Measurements from ENCODE around the gene C17orf58.
A peak's percentile ranks its signal among the peaks of the same experiment; 100 is the strongest.
"Not testable (repeated sequence)": the region's sequence is repeated elsewhere in the genome, so short reads cannot be mapped to it uniquely, and the experiment has no call there.

C17orf58 gene

DNA sequence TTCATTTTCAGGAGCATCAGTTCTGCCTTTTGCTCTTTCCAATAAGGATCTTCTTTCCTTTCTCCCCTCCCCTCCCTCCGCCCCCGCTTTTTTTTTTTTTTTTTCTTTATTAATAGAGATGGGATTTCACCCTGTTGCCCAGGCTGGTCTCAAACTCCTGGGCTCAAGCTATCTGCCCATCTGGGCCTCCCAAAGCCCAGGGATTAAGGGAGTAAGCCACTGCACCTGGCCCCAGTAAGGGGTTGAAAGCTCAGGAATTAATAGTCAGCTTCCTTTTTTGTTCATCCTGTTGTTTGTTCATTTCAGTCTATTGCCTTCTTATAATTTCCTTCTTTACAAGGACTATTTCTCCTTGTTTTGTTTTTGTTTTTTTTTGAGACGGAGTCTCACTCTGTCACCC lies 7.9 kb upstream of the C17orf58 start:
- DNase-seq (ENCODE audit: low spot score), result no peak

DNA sequence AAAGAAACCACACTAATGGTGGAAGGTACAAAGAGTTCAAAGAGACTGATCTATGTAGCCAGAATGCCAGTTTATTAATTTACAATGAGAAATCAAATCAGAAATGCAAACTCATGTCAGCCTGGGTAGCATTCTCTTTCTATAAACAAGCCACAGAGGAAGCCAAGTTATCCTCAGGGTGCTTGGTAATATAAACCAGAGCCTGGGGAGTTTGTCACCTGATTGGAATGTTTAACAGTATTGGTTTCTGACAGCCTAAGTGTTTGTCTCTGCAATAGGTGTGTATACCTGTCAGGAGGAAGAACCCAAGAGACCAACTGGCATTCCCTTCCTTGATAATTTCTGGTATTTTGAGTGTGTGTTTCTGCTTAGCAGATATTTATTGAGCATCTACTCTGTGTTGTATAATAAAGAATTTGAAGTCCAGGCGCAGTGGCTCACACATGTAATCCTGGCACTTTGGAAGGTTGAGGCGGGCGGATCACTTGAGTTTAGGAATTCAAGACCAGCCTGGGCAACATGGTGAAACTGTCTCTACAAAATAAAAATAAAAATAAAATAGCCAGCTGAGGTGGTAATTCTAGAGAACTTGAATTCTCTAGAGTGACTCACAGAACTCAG lies 3.1 kb upstream of the C17orf58 start:
- DNase-seq (ENCODE audit: low spot score), result peak; percentile 62

DNA sequence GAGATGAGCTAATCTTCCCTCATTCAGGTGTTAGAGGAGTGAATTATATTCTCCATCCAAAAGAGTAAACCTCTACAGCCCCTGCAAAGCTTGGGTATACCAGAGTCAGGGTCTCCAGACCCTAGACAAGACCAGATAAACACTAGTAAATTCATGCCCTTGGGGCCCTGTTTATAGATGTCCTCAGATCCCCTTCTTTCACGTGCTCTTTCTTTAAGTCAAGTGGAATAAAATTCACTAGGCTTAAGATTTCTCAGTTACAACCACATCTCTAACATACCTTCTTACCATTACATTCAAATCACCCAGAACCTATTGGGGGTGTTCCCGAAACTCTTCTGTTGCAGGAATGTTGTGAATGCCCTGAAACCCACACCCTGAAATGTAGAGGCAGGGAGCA lies 2.2 kb upstream of the C17orf58 start:
- DNase-seq (ENCODE audit: low spot score), result no peak

DNA sequence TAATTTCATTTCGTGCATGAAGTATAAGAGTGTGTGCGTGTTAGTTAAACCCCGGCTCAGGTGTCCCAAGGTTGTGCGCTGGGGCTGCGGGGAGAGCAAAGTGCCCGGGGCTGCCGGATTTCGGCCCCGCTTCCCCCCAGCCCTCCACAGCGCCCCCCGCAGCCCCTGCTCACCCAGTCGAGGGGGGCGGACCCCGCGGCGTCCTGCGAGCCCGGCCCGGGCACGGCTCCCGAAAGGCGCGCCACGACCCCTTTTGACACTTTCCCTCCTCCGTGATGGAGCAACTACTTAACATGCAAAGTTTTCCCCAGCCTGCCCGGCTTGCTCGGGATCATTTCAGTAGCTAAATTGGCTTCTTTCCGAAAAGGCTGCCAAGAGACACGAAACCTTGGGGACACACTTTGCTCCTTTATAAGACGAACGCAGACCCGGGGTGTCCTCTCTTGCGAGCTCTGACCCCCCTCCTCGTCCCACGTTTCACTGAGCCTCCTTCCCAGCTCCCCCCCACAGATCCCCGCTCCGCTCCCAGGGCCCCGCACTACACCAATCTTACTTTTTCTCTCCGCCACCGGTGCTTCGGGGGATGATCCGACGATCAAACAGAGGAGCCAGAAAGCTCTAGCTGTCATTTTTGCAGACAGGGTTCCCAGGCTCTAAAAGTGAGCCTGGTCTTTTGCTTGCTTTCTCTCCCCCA lies 552 bp downstream of the C17orf58 start:
- DNase-seq (ENCODE audit: low spot score), result peak; percentile 16

DNA sequence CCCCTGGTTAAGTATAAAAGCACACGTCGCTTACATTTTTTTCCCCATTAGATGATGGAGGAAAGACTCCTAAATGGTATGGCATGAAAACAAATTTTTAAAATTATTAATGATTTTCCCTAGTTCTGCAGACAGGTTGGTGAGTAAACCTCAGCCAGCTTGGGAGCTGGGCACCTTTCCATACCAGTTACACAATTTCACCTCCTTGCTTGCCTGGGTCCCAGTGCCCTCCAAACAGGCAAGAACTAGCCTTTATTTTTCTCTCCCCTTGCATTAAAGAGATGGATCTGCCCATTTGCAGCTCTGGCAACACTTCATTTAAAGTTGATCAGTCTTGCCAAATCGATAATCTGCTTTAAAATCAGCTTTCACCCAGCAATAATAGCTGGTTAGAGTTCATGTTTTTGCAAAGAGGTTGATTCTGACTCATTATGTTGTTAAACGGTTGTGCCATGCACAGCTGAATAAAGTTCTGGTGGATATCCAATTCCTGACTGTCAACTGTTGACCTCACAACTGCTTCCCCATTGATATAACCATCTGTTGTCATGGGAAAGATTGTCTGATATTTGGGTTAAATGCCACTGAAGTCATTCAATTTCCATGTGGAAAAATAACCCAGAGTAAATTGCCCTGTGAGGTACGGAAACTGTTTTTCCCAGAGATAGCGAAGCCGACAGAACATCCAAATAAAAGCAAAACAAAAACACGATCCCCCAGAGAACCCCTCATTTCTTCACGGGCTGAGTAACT lies 1.3 kb downstream of the C17orf58 start:
- peak; percentile 44 for DNase-seq (ENCODE audit: low spot score)

DNA sequence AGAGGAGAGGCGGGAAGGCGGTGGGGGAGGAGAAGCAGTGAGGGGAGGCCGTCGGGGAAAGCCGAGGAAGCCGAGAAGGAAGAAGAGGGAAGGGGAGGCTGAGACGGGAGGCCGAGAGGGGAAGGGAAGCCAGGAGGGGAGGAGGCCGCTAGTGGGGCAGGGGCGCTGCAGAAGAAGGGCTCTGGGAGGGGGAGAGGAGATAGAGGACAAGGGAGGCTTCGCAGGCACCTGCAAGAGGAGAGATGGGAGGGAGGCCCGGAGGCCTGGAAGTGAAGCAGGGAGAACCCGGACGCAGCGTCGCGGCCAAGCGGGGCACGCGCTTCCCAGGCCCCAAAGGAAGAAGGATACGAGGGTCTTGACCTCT lies 2.3 kb downstream of the C17orf58 start:
- DNase-seq (ENCODE audit: low spot score), result peak; percentile 44

DNA sequence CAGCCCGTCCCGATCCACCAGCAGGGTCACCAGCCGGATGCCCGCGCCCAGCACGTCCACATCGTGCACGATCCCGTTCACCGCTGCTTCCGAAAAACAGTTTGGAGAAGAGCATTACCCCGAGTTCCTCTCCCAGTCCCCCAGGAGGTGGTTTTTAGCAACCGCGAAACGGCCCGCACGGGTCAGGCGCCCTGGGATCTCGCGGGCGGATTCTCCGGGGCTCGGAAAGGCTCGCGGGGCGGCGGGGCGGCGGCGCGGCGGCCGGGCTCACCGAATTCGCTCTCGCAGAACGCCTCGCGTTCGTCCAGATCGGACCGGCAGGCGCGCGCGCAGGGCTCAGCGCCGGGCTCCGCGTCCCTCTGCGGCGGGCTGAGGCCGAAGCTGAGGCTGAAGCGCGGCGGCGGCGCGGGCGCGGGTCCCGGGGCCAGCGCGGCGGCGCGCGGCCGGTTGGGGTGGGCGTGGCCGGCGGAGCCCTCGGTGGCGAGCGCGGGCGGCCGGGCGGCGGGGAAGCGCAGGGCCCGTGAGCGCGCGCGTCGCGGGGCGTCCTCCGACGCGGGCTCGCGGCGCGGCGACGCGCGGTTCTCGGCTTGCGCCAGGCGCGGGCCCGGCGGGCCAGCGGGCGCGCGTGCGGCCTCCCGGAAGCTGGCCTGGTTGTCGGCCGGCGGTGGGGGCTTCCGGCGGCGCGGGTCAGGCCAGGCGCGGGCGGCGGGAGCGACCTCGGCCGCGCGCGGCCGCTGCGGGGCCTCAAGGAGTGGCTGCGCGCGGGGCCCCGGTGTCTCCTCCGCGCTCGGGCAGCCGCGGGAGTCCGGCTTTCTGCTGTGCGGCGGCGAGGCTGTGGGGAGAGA lies 2.9 kb downstream of the C17orf58 start:
- DNase-seq (ENCODE audit: low spot score), result peak; percentile 74

DNA sequence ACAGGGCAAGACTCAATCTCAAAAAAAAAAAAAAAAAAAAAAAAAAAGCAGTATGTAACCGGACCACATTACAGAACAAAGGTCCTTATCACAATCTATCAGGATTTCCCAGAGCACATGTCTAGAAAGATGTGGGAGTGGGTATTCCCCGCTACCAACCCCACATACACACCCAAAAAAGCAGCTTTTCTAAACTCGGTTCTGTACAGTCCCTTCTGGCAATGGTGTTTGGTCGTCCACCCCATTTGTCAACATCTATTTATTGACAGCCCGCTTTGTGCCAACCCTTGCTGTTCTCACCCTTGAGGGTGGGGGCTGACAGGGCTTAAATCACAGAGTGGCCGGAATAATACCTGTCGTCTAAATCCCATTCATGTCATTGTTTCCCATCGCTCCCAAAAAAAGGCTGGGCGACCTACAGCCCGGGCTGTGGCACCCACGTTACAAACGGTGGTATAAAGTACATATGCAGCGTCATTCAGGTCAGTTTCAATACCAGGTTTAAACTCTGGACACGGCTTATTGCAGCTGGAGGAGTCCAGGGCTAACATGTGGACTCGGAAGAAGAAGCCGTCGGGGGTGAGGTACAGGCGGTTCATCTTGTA lies 3.6 kb downstream of the C17orf58 start:
- DNase-seq (ENCODE audit: low spot score), result no peak

DNA sequence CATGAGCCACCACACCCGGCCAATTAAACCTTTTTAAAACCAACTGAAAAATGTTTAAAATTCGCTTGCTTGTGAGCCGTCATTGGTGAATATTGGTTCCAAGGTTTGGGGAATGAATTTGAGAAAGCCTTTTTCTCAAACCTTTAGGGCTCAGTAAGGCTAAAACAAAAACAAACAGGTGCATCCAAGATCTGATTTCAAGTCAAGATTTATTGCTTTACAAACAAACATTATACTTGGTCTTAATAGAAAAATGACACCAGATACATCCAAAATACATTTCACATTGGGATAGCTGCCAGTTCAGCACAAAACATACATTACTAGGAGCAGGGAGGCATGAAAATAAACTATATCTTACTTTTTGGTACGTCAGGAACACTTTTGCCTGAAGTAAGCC lies 5.4 kb downstream of the C17orf58 start:
- no peak for DNase-seq (ENCODE audit: low spot score)

DNA sequence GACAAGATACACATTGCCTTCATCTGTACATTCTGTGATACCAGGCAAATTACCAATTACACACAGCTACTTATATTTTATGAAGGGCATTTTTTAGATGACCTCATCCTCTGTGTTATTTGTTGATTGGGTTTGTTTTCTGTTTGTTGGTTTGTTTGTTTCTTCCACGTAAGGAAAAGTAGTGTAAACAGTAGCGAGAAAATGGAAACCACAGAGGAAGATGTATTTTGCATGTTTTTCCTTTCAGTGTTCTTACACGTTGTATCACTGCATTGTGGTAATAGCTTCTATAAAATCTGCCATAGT lies 12.9 kb downstream of the C17orf58 start:
- no peak for DNase-seq (ENCODE audit: low spot score)

DNA sequence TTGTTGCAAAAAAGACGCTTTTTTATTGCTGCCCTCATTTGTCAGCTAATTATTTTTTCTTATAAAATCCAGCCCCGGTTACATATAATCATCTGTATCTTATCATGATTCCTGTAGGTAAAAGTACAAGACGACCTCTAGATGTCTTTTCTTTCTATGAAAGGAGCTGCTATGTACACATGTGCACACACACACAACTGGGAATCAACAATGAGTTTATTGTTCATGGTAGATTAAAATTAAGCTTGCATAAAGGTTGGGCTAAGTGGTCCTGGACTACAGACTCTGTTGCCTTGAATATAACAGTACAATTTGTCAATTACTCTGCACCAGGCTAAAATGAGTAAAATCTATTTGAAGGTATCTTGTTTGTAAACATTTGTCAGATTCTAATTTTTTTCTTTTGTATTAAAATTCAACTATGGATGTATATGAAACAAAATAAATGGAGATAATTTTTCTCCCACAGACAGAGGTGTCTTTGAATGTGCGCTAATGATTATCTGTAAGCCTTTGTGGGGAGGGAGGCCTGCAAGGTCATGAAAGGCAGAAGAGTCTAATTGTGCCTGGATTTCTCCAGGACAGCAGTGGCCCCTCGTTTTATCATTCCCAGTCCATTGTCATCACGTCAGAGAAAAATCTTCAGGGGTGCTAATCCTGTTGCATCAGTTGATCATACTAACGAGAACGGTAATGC lies 13.4 kb downstream of the C17orf58 start:
- no peak for DNase-seq (ENCODE audit: low spot score)

DNA sequence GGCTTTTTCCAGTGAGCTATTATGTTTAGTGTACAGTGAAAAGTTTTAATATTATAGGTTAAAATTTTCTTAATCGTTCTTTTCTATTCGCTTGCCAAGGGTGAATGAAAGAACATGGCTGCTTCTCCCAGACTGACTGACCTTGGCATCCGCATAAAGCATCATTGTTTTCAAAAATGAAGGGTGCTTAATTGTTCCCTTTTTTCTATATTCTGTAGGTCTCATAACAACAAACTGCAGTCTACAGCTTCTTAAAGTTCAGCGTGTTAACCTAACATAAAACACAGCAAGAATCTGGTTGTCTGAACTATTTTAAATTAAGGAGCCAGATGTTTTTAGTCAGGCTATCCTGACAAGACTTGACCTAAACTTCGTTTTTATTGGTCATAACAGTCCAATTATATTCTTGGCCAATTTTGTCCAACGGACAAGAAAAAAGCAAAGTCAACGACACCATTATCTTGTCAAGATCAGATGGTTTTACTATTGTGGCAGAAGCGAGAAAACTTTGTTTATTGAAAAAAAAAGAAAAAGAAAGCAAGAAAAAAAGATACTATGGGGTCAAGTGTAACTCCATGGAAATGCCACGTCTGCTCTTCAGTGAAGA lies 14.1 kb downstream of the C17orf58 start:
- DNase-seq (ENCODE audit: low spot score), result no peak

DNA sequence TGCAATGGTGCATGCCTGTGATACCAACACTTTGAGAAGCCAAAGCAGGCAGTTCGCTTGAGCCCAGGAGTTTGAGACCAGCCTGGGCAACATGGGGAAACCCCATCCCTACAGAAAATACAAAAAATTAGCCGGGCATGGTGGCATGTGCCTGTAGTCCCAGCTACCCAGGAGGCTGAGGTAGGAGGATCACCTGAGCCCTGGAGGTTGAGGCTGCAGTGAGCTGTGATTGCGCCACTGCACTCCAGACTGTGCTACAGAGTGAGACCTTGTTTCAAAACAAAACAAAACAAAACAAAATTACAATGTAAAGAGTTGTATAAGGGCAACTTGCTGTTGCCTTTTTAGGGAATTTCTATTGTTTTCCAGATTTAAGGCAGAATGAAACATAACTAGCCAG lies 15.4 kb downstream of the C17orf58 start:
- not testable (repeated sequence) for DNase-seq (ENCODE audit: low spot score)

DNA sequence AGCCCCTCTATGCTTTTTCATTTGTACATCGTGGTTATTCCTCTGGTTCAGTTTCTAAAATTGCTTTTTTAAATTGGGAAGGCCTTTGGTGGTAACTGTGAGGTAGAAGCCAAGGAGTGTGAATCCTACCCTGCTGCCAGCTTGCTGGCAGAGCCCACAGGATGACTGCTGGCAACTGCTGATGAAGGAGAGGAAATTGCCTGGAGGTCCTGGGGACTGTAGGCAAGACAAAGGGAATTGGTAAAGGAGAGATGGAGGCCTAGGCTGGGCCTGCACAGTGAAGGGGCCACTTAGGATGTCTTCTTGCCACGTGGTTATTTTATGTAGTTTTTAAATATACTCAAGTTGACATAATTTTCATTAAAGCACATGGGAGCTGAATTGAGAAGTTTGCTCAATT lies 15.8 kb downstream of the C17orf58 start:
- no peak for DNase-seq (ENCODE audit: low spot score)

DNA sequence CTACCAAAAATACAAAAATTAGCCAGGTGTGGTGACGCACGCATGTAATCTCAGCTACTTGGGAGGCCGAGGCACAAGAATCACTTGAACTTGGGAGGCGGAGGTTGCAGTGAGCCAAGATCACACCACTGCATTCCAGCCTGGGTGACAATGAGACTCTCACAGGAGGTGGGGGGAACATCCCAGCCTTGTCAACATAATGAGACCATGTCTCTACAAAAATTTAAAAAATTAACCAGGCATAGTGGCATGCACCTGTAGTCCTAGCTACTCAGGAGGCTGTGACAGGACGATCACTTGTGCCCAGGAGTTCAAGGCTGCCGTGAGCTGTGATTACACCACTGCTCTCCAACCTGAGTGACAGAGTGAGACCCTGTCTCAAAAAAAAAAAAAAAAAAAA lies 20.0 kb downstream of the C17orf58 start:
- not testable (repeated sequence) for DNase-seq (ENCODE audit: low spot score)

DNA sequence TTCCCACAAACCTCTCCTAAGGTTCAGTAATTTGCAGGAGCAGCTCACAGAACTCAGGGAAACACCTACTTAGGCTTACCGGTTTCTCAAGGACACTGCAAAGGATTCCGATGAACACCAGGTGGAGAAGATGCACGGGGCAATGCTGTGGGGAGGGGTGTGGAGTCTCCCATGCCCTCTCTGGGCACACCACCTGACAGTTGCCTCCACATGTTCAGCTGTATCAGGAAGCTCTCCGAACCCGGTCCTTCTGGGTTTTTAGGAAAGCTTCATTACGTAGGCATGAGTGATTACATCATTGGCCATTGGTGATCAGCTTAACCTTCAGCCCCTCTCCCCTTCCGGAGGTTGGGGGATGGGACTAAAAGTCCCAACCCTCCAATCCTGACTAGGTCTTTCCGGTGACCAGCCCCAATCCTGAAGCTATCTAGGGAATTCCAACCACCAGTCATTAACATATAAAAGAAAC lies 21.6 kb downstream of the C17orf58 start:
- no peak for DNase-seq (ENCODE audit: low spot score)

DNA sequence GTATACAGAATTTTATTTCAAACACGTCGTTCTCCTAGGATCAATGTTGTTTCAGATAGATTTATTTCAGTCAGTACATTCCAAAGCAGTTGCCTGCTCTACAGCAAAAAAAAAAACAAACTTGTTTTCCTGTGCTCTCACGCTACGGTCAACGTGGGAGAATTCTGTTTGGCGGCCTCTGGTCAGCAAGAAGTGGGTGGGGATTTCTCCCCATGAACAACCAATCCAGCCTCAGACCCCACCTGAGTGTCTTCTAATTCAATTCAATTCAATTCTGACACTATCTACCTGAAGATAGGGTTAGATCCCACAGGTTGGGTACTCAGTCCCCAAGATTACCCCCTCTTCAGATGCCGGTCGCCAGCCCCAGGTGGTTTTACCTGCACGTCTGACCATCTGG lies 22.1 kb downstream of the C17orf58 start:
- DNase-seq (ENCODE audit: low spot score), result no peak

DNA sequence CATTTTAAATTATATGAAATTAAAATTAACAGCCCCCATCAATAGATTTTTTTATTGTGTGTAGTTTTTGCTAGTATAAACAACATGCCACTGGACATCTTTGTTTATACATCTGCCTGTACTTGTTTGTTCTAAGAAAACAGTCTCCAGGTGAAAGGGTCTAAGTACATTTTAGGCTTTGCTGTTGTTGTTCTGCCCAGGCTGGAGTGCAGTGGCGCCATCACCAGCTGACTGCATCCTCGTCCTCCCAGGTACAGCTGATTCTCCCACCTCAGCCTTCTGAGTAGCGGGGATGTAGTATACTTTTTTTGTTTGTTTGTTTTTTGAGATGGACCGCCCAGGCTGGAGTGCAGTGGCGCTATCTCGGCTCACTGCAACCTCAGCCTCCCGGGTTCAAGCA lies 25.5 kb downstream of the C17orf58 start:
- DNase-seq (ENCODE audit: low spot score), result no peak

DNA sequence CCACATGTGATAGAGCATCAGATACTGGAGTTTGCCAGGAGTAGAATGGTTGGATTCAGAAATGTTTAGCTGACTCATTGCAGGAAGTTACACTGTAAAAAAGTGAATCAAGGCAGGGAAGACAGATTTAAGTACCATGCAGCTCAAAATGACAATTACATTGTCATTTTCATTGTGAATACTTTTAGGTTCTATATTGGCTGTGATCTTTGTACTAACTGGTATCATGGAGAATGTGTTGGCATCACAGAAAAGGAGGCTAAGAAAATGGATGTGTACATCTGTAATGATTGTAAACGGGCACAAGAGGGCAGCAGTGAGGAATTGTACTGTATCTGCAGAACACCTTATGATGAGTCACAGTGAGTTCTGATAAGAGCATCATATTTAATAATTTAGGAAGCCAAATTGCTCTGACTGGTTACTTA lies 33.1 kb downstream of the C17orf58 start:
- DNase-seq (ENCODE audit: low spot score), result peak; percentile 58

DNA sequence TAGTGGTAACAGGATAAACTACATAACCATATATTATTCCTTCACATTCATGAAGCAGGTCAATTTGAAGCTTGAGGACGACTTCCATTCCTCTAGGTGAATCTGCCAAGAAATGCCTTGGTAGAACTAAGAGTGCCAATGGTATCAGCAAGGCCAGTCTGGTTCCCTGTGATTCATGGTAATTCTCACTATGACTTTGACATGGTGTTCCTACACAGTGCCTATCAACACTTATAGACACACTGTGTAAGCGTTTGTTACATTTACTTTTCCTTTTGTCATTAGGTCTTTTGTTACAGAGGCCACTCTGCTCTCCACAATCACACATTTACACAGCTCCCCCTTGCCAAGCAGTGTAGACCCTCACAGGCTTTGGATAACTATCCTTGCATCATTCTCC lies 34.1 kb downstream of the C17orf58 start:
- DNase-seq (ENCODE audit: low spot score), result not testable (repeated sequence)

DNA sequence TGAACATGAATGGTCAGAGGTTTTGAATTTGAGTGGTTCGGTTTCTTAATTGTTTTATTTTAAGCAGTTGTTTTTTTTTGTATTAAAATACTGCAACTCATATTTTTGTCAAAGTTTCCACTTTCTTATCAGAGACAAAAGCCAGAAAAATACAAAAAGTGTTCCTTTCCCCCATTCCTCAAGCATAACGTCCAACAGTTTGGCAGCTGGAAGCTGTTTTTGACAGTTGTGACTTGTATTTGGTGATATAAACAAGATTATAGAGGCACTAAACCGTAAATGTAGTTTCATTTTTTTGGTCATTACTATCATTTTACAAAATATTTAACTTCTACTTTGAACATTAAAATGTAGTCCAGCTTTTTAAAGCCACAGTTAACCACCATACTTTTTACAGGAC lies 36.0 kb downstream of the C17orf58 start:
- not testable (repeated sequence) for DNase-seq (ENCODE audit: low spot score)
